Hepatocyte (in vitro differentiated cells): ENCODE results near the gene TMEM250. TPM values are rescaled to one million over a fixed set of nuclear protein-coding genes. Genes with fewer than 3 reads are reported as not detected.

Source experiments
- DNase-seq: peaks from one replicate; pipeline ENCODE4 v3.0.0-alpha.2; 2016; ENCODE audit warnings: low spot score
- H2AFZ ChIP-seq: fragments of 200-600 bp; sonication (generic); 2 replicates; pipeline ENCODE4 v1.6.0; 2016; ENCODE audit warnings: antibody characterized with exemption, mild to moderate bottlenecking
- H3K27ac ChIP-seq: fragments of 200-600 bp; sonication (generic); 2 replicates; pipeline ENCODE4 v1.5.1; 2016; ENCODE audit warnings: mild to moderate bottlenecking
- H3K27me3 ChIP-seq: fragments of 200-600 bp; sonication (generic); 2 replicates; pipeline ENCODE4 v1.6.1; 2016
- H3K36me3 ChIP-seq: fragments of 200-600 bp; sonication (generic); replicated peaks from 2 replicates; pipeline ENCODE4 v1.5.1; 2016; ENCODE audit warnings: low read depth; ENCODE audit not compliant: insufficient read depth
- H3K4me1 ChIP-seq: fragments of 200-600 bp; sonication (generic); 2 replicates; pipeline ENCODE4 v1.5.1; 2016; ENCODE audit warnings: mild to moderate bottlenecking, moderate library complexity; ENCODE audit not compliant: insufficient read depth
- H3K4me2 ChIP-seq: fragments of 200-600 bp; sonication (generic); 2 replicates; pipeline ENCODE4 v1.6.0; 2016
- H3K4me3 ChIP-seq: fragments of 200-600 bp; sonication (generic); 2 replicates; pipeline ENCODE4 v1.5.1; 2016; ENCODE audit warnings: mild to moderate bottlenecking
- H3K79me2 ChIP-seq: fragments of 200-600 bp; sonication (generic); 2 replicates; pipeline ENCODE4 v1.6.0; 2017; ENCODE audit warnings: mild to moderate bottlenecking
- H3K9me2 ChIP-seq: fragments of 200-600 bp; sonication (generic); replicated peaks from 2 replicates; pipeline ENCODE4 v1.6.0; 2017; ENCODE audit warnings: mild to moderate bottlenecking; ENCODE audit not compliant: insufficient read depth
- H3K9me3 ChIP-seq: fragments of 200-600 bp; sonication (generic); 2 replicates; pipeline ENCODE4 v1.5.1; 2016; ENCODE audit warnings: low read depth, mild to moderate bottlenecking
- H4K20me1 ChIP-seq: fragments of 200-600 bp; sonication (generic); 2 replicates; pipeline ENCODE4 v1.6.0; 2016; ENCODE audit warnings: mild to moderate bottlenecking; ENCODE audit not compliant: insufficient read depth, poor library complexity, severe bottlenecking
- EZH2 ChIP-seq: fragments of 200-600 bp; sonication (generic); IDR thresholded peaks from 2 replicates; pipeline ENCODE4 v1.6.1; 2016; ENCODE audit warnings: antibody characterized with exemption, mild to moderate bottlenecking, borderline replicate concordance
- EZH2phosphoT487 ChIP-seq: fragments of 200-600 bp; sonication (generic); IDR thresholded peaks from one replicate; pipeline ENCODE4 v1.6.1; 2018; ENCODE audit warnings: antibody characterized with exemption, mild to moderate bottlenecking, low read depth, moderate library complexity; ENCODE audit not compliant: unreplicated experiment, severe bottlenecking
- WGBS: methylation state at CpG from one replicate; pipeline ENCODE4 v1.1.6; 2016; ENCODE audit warnings: low lambda C conversion rate; ENCODE audit errors: missing lambda C conversion rate; 5-methylcytosine and 5-hydroxymethylcytosine counted together
- polyA plus RNA-seq: library from polyadenylated mRNA; unstranded; fragments of >200 nt; fragmentation: Nextera tagmentation; extraction: Ambion mirVana; gene quantifications from 2 replicates; pipeline ENCODE4 v1.2.1, GENCODE V29; 2016
- total RNA-seq: library from RNA; depleted of rRNA; stranded (reverse); fragments of >200 nt; gene quantifications from 2 replicates; pipeline ENCODE4 v1.2.3, GENCODE V29; 2014
- TF ChIP-seq, protein P1 (sequence below): fragments of 200-600 bp; sonication (generic); IDR thresholded peaks from 2 replicates; pipeline ENCODE4 v1.5.1; 2016; ENCODE audit warnings: antibody characterized with exemption, mild to moderate bottlenecking; ENCODE audit not compliant: poor library complexity

Gene TMEM250
- total and polyA plus RNA-seq, 2 experiments from 2014 or later, result 37.8 to 47.6 TPM

DNA sequence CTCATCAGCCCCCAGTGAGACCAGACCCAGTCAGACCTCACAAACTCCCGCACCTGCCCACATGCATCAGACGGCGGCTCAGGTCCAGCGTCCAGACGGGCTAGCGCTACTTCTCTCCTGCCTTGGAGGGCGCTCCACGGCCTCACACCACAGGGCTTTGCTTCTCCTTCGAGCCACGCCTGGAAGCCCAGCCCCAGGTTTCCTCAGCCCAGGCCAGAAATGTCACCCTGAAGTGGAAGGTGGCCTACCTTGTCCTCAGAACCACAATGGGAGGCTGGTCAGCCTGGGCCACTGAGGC is 26.4 kb downstream of the TMEM250 start:
- TF ChIP-seq EZH2 (no peak), EZH2phosphoT487 (no peak)
- TF ChIP-seq, protein P1, sequence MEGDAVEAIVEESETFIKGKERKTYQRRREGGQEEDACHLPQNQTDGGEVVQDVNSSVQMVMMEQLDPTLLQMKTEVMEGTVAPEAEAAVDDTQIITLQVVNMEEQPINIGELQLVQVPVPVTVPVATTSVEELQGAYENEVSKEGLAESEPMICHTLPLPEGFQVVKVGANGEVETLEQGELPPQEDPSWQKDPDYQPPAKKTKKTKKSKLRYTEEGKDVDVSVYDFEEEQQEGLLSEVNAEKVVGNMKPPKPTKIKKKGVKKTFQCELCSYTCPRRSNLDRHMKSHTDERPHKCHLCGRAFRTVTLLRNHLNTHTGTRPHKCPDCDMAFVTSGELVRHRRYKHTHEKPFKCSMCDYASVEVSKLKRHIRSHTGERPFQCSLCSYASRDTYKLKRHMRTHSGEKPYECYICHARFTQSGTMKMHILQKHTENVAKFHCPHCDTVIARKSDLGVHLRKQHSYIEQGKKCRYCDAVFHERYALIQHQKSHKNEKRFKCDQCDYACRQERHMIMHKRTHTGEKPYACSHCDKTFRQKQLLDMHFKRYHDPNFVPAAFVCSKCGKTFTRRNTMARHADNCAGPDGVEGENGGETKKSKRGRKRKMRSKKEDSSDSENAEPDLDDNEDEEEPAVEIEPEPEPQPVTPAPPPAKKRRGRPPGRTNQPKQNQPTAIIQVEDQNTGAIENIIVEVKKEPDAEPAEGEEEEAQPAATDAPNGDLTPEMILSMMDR, result no peak
- no peaks in the 10 kb centered on the region for H3K27me3 ChIP-seq
- WGBS, result 93% methylated on average over 10 of the region's 10 CpGs
- no peaks in the 10 kb centered on the region for H3K36me3 ChIP-seq
- no peak for DNase-seq
- no peaks in the 10 kb centered on the region for H3K9me2 ChIP-seq
- H3K79me2 ChIP-seq, result peaks cover 72% of the 10 kb centered on the region
- H3K4me3 ChIP-seq, result no peak overlapping the region
- no peak overlapping the region for H3K27ac ChIP-seq
- H4K20me1 ChIP-seq, result peaks cover 64% of the 10 kb centered on the region
- no peak overlapping the region for H2AFZ ChIP-seq
- no peak overlapping the region for H3K4me2 ChIP-seq
- H3K9me3 ChIP-seq, result no peaks in the 10 kb centered on the region
- H3K4me1 ChIP-seq, result peaks cover 24% of the 10 kb centered on the region

DNA sequence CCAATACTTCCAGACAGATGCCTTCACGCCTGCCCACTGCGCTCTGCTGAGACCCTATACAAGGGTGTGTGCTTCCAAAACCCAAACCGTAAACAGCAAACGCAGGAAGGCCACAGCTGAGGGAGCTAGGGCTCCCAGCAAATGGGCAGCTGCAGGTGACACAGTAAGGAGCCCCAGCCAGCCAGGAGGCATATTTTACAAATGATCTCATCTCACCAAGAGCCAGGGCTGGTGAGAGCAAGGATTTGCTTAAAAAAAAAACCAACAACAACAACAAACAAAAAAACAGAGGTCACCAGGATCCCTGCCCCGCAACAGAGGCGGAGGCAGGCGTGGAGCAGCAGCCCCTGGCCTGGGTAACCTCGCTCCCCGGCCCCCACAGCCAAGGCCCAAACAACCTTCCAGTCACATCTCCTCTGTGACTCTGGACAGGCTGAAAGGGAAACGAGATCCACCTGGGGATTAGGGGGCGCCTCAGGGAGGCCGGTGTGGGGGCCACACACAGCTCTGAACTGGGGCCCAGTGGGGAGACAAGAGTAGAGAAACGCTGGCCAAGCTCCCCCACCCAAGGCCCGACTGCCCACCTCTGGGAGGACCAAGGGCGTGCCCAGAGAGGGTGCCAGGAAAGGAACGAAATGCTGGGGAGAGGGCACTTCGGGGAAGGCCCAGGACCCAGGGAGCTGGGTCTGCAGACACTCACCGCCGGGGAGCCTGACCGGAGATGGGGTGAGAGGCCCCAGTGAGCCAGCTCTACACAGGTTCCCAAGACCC is 26.9 kb downstream of the TMEM250 start:
- H3K79me2 ChIP-seq, result peaks cover 78% of the 10 kb centered on the region
- peaks cover 24% of the 10 kb centered on the region for H3K4me1 ChIP-seq
- no peaks in the 10 kb centered on the region for H3K27me3 ChIP-seq

DNA sequence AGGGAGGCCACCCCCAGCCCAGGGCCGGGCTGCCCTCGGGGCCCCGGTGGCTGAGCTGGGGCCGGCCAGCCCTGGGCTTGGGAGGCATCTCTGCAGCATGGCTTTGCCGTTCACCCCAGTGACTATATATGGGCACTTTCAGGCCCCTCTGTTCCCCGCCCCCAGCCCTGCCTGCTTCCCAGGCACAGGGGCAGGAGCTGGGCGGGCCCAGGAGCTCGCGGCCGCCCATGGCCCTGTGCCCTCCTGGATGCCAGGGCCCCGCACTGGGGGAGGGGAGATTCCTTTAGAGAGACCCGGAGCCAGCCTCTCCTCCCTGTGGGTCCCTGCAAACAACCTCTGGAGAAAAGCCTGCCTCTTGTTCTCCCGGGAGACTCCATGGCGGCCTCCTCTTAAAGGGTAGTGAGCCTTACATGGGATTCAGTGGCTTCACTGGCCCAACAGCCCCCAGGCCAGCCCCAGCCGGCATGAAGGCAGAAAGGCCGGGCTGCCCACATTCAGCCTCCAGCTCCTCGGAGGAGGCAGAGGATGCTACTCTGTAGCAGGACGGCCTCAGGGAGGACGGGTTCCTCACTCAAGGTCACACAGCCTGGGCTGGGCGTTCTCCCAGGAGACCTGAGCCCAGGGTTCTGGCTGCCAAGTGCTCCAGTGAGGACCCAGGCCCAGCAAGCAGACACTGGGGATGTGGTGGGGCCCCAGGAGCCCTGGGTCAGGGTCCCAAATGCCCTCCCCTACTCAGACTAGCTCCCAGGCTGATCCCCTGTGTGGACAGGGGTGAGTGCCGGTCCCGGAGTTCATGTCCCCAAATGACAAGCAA is 27.7 kb downstream of the TMEM250 start:
- no peaks in the 10 kb centered on the region for H3K9me3 ChIP-seq
- H3K36me3 ChIP-seq, result no peaks in the 10 kb centered on the region
- no peak overlapping the region for H3K4me2 ChIP-seq
- TF ChIP-seq, protein P1, result no peak
- no peak for TF ChIP-seq EZH2phosphoT487
- TF ChIP-seq EZH2, result no peak
- H3K9me2 ChIP-seq, result no peaks in the 10 kb centered on the region
- H3K27ac ChIP-seq, result no peak overlapping the region
- no peak overlapping the region for H2AFZ ChIP-seq
- peaks cover 77% of the 10 kb centered on the region for H4K20me1 ChIP-seq
- H3K4me3 ChIP-seq, result no peak overlapping the region
- no peaks in the 10 kb centered on the region for H3K27me3 ChIP-seq
- peaks cover 86% of the 10 kb centered on the region for H3K79me2 ChIP-seq
- peaks cover 24% of the 10 kb centered on the region for H3K4me1 ChIP-seq
- WGBS, result 90% methylated on average over 22 of the region's 22 CpGs
- no peak for DNase-seq

More for the DNA sequence above, 26.9 kb downstream of the TMEM250 start:
- H3K27ac ChIP-seq, result no peak overlapping the region
- no peak overlapping the region for H3K4me3 ChIP-seq
- no peaks in the 10 kb centered on the region for H3K9me3 ChIP-seq
- no peak overlapping the region for H3K4me2 ChIP-seq
- no peaks in the 10 kb centered on the region for H3K36me3 ChIP-seq
- WGBS, result 90% methylated on average over 19 of the region's 20 CpGs
- no peaks in the 10 kb centered on the region for H3K9me2 ChIP-seq
- DNase-seq, result no peak
- H4K20me1 ChIP-seq, result peaks cover 69% of the 10 kb centered on the region
- no peak overlapping the region for H2AFZ ChIP-seq
- TF ChIP-seq, protein P1, result no peak
- no peak for TF ChIP-seq EZH2phosphoT487
- TF ChIP-seq EZH2, result no peak
